ENCODE results near the gene COL9A3.

Gene COL9A3

GRCh38 chr20:62816031-62816883 lies 593 bp upstream of the COL9A3 start:
- Histone ChIP-seq H2AFZ (ENCODE audit: low read depth, low read length, severe bottlenecking) (no peak overlapping the region), H3K9ac (ENCODE audit: low read length) (no peak overlapping the region), H3K27ac (ENCODE audit: low read depth, low read length) (no peak overlapping the region), H3K4me2 (ENCODE audit: low read depth, low read length, poor library complexity, severe bottlenecking) (no peak overlapping the region), H3K9me3 (ENCODE audit: insufficient read depth, low read length) (no peaks in the 10 kb centered on the region), H3K36me3 (ENCODE audit: low read length) (no peaks in the 10 kb centered on the region), H3F3A (ENCODE audit: insufficient read depth) (no peaks in the 10 kb centered on the region), H3K79me2 (ENCODE audit: insufficient read depth, low read length) (no peaks in the 10 kb centered on the region), H3K4me3 (ENCODE audit: insufficient read depth, low read length, poor library complexity, severe bottlenecking) (no peak overlapping the region), H3K27me3 (ENCODE audit: low read length) (no peaks in the 10 kb centered on the region), H3K9me2 (replicated peaks; ENCODE audit: insufficient read depth, low read length) (no peaks in the 10 kb centered on the region), H4K20me1 (ENCODE audit: low read depth, low read length) (no peaks in the 10 kb centered on the region)
- TF ChIP-seq EZH2phosphoT487 (conservative IDR thresholded peaks at IDR 0.05; ENCODE audit: low read length) (no peak), CTCF (IDR thresholded peaks at IDR 0.05; ENCODE audit: insufficient read depth, low read length, poor library complexity, severe bottlenecking) (no peak)

GRCh38 chr20:62817975-62818591 lies 1.2 kb downstream of the COL9A3 start:
- TF ChIP-seq CTCF (IDR thresholded peaks at IDR 0.05; ENCODE audit: insufficient read depth, low read length, poor library complexity, severe bottlenecking) (no peak), EZH2phosphoT487 (conservative IDR thresholded peaks at IDR 0.05; ENCODE audit: low read length) (no peak)
- Histone ChIP-seq H4K20me1 (ENCODE audit: low read depth, low read length) (no peaks in the 10 kb centered on the region), H3K4me3 (ENCODE audit: insufficient read depth, low read length, poor library complexity, severe bottlenecking) (no peak overlapping the region)

GRCh38 chr20:62818592-62819493 lies 2.0 kb downstream of the COL9A3 start:
- H3K27me3 ChIP-seq (ENCODE audit: low read length): no peaks in the 10 kb centered on the region
- no peaks in the 10 kb centered on the region for H3K9me2 ChIP-seq (replicated peaks; ENCODE audit: insufficient read depth, low read length)
- no peak overlapping the region for H3K9ac ChIP-seq (ENCODE audit: low read length)
- no peak overlapping the region for H2AFZ ChIP-seq (ENCODE audit: low read depth, low read length, severe bottlenecking)
- H3K4me3 ChIP-seq (ENCODE audit: insufficient read depth, low read length, poor library complexity, severe bottlenecking): no peak overlapping the region
- H3F3A ChIP-seq (ENCODE audit: insufficient read depth): no peaks in the 10 kb centered on the region
- no peaks in the 10 kb centered on the region for H3K79me2 ChIP-seq (ENCODE audit: insufficient read depth, low read length)
- no peaks in the 10 kb centered on the region for H4K20me1 ChIP-seq (ENCODE audit: low read depth, low read length)
- no peak for TF ChIP-seq CTCF (IDR thresholded peaks at IDR 0.05; ENCODE audit: insufficient read depth, low read length, poor library complexity, severe bottlenecking)
- no peak for TF ChIP-seq EZH2phosphoT487 (conservative IDR thresholded peaks at IDR 0.05; ENCODE audit: low read length)
- H3K27ac ChIP-seq (ENCODE audit: low read depth, low read length): no peak overlapping the region
- no peaks in the 10 kb centered on the region for H3K9me3 ChIP-seq (ENCODE audit: insufficient read depth, low read length)
- no peak overlapping the region for H3K4me2 ChIP-seq (ENCODE audit: low read depth, low read length, poor library complexity, severe bottlenecking)
- H3K36me3 ChIP-seq (ENCODE audit: low read length): no peaks in the 10 kb centered on the region

More at GRCh38 chr20:62817975-62818591, 1.2 kb downstream of the COL9A3 start:
- H3K36me3 ChIP-seq (ENCODE audit: low read length): no peaks in the 10 kb centered on the region
- no peaks in the 10 kb centered on the region for H3K27me3 ChIP-seq (ENCODE audit: low read length)
- H3K79me2 ChIP-seq (ENCODE audit: insufficient read depth, low read length): no peaks in the 10 kb centered on the region
- no peaks in the 10 kb centered on the region for H3F3A ChIP-seq (ENCODE audit: insufficient read depth)
- H3K9me3 ChIP-seq (ENCODE audit: insufficient read depth, low read length): no peaks in the 10 kb centered on the region
- no peak overlapping the region for H2AFZ ChIP-seq (ENCODE audit: low read depth, low read length, severe bottlenecking)
- H3K9me2 ChIP-seq (replicated peaks; ENCODE audit: insufficient read depth, low read length): no peaks in the 10 kb centered on the region
- H3K4me2 ChIP-seq (ENCODE audit: low read depth, low read length, poor library complexity, severe bottlenecking): no peak overlapping the region
- no peak overlapping the region for H3K27ac ChIP-seq (ENCODE audit: low read depth, low read length)
- no peak overlapping the region for H3K9ac ChIP-seq (ENCODE audit: low read length)

All from SU-DHL-6 (cell line).